T-helper 1 cell treated with Interleukin-12 subunit alpha and Interleukin-12 subunit beta and Interleukin-4 antibody, amounts not matched to agents 30 μg/mL and 1 μg/mL, for 36 hours (primary cell): ENCODE data around the gene CALN1.
"Not testable (repeated sequence)": the region's sequence is repeated elsewhere in the genome, so short reads cannot be mapped to it uniquely, and the experiment has no call there.

Experiments
- H3K27ac Mint-ChIP-seq: one replicate; pipeline ENCODE4 v1.8.0; 2021; ENCODE audit warnings: mild to moderate bottlenecking, mixed read lengths
- H3K27me3 Mint-ChIP-seq: one replicate; pipeline ENCODE4 v1.8.0; 2021; ENCODE audit warnings: low read depth, mixed read lengths
- H3K36me3 Mint-ChIP-seq: one replicate; pipeline ENCODE4 v1.8.0; 2021; ENCODE audit warnings: low read depth, mixed read lengths
- H3K4me1 Mint-ChIP-seq: one replicate; pipeline ENCODE4 v1.8.0; 2021; ENCODE audit warnings: low read depth, mixed read lengths
- H3K4me3 Mint-ChIP-seq: one replicate; pipeline ENCODE4 v1.8.0; 2021; ENCODE audit warnings: mild to moderate bottlenecking, moderate library complexity, mixed read lengths
- H3K9me3 Mint-ChIP-seq: one replicate; pipeline ENCODE4 v1.8.0; 2021; ENCODE audit warnings: mixed read lengths

CALN1 gene

GRCh38 chr7:72412121-72412618 lies at the start of gene CALN1:
TSS of gene CALN1 (minus strand) at chr7:72412338.
- H3K9me3 Mint-ChIP-seq = peaks cover 10% of the 10 kb centered on the region
- not testable (repeated sequence) for H3K36me3 Mint-ChIP-seq, H3K4me1 Mint-ChIP-seq, H3K27ac Mint-ChIP-seq, H3K4me3 Mint-ChIP-seq, H3K27me3 Mint-ChIP-seq

GRCh38 chr7:72453471-72453870 lies 41.3 kb upstream of the CALN1 start:
- H3K36me3 Mint-ChIP-seq = no peaks in the 10 kb centered on the region
- no peak overlapping the region for H3K27ac Mint-ChIP-seq
- peaks cover 8% of the 10 kb centered on the region for H3K9me3 Mint-ChIP-seq
- no peak overlapping the region for H3K4me3 Mint-ChIP-seq
- no peaks in the 10 kb centered on the region for H3K27me3 Mint-ChIP-seq
- H3K4me1 Mint-ChIP-seq = no peaks in the 10 kb centered on the region

- no peaks in the 10 kb centered on the region for H3K9me3 Mint-ChIP-seq
- no peaks in the 10 kb centered on the region for H3K36me3 Mint-ChIP-seq
- H3K27ac Mint-ChIP-seq = no peak overlapping the region
- H3K4me3 Mint-ChIP-seq = no peak overlapping the region
- no peaks in the 10 kb centered on the region for H3K27me3 Mint-ChIP-seq
- no peaks in the 10 kb centered on the region for H3K4me1 Mint-ChIP-seq
These were observed 35.5 kb upstream of the CALN1 start for GRCh38 chr7:72447465-72448204.

GRCh38 chr7:72446591-72447462 lies 34.7 kb upstream of the CALN1 start:
- Mint-ChIP-seq H3K36me3 (no peaks in the 10 kb centered on the region), H3K9me3 (no peaks in the 10 kb centered on the region), H3K27me3 (no peaks in the 10 kb centered on the region), H3K27ac (no peak overlapping the region), H3K4me1 (no peaks in the 10 kb centered on the region), H3K4me3 (no peak overlapping the region)

GRCh38 chr7:72446131-72446530 lies 34.0 kb upstream of the CALN1 start:
- Mint-ChIP-seq H3K4me1 (no peaks in the 10 kb centered on the region), H3K9me3 (no peaks in the 10 kb centered on the region), H3K27me3 (no peaks in the 10 kb centered on the region), H3K36me3 (no peaks in the 10 kb centered on the region), H3K4me3 (no peak overlapping the region), H3K27ac (no peak overlapping the region)

GRCh38 chr7:72445580-72445979 lies 33.4 kb upstream of the CALN1 start:
- no peaks in the 10 kb centered on the region for H3K9me3 Mint-ChIP-seq
- H3K27ac Mint-ChIP-seq = no peak overlapping the region
- H3K36me3 Mint-ChIP-seq = no peaks in the 10 kb centered on the region
- no peaks in the 10 kb centered on the region for H3K4me1 Mint-ChIP-seq
- H3K4me3 Mint-ChIP-seq = no peak overlapping the region
- no peaks in the 10 kb centered on the region for H3K27me3 Mint-ChIP-seq

GRCh38 chr7:72445075-72445474 lies 32.9 kb upstream of the CALN1 start:
- H3K27me3 Mint-ChIP-seq = no peaks in the 10 kb centered on the region
- H3K36me3 Mint-ChIP-seq = no peaks in the 10 kb centered on the region
- no peak overlapping the region for H3K4me3 Mint-ChIP-seq
- no peaks in the 10 kb centered on the region for H3K4me1 Mint-ChIP-seq
- no peaks in the 10 kb centered on the region for H3K9me3 Mint-ChIP-seq
- no peak overlapping the region for H3K27ac Mint-ChIP-seq

GRCh38 chr7:72444026-72444776 lies 32.1 kb upstream of the CALN1 start:
- Mint-ChIP-seq H3K27me3 (no peaks in the 10 kb centered on the region), H3K9me3 (no peaks in the 10 kb centered on the region), H3K27ac (no peak overlapping the region), H3K4me3 (no peak overlapping the region), H3K36me3 (no peaks in the 10 kb centered on the region), H3K4me1 (no peaks in the 10 kb centered on the region)

- Mint-ChIP-seq H3K4me1 (no peaks in the 10 kb centered on the region), H3K27me3 (no peaks in the 10 kb centered on the region), H3K4me3 (no peak overlapping the region), H3K27ac (no peak overlapping the region), H3K9me3 (no peaks in the 10 kb centered on the region), H3K36me3 (no peaks in the 10 kb centered on the region)
These were observed 29.7 kb upstream of the CALN1 start for GRCh38 chr7:72441791-72442190.

- Mint-ChIP-seq H3K4me3 (no peak overlapping the region), H3K4me1 (no peaks in the 10 kb centered on the region), H3K27me3 (no peaks in the 10 kb centered on the region), H3K9me3 (no peaks in the 10 kb centered on the region), H3K27ac (no peak overlapping the region), H3K36me3 (no peaks in the 10 kb centered on the region)
These were observed 26.4 kb upstream of the CALN1 start for GRCh38 chr7:72438491-72438890.

GRCh38 chr7:72437610-72438009 lies 25.5 kb upstream of the CALN1 start:
- H3K4me1 Mint-ChIP-seq = no peaks in the 10 kb centered on the region
- no peaks in the 10 kb centered on the region for H3K27me3 Mint-ChIP-seq
- H3K4me3 Mint-ChIP-seq = no peak overlapping the region
- no peaks in the 10 kb centered on the region for H3K36me3 Mint-ChIP-seq
- no peaks in the 10 kb centered on the region for H3K9me3 Mint-ChIP-seq
- no peak overlapping the region for H3K27ac Mint-ChIP-seq

GRCh38 chr7:72437061-72437585 lies 25.0 kb upstream of the CALN1 start:
- H3K27me3 Mint-ChIP-seq = no peaks in the 10 kb centered on the region
- H3K4me3 Mint-ChIP-seq = no peak overlapping the region
- no peak overlapping the region for H3K27ac Mint-ChIP-seq
- no peaks in the 10 kb centered on the region for H3K4me1 Mint-ChIP-seq
- no peaks in the 10 kb centered on the region for H3K9me3 Mint-ChIP-seq
- H3K36me3 Mint-ChIP-seq = no peaks in the 10 kb centered on the region

GRCh38 chr7:72435925-72436480 lies 23.9 kb upstream of the CALN1 start:
- no peaks in the 10 kb centered on the region for H3K36me3 Mint-ChIP-seq
- no peaks in the 10 kb centered on the region for H3K4me1 Mint-ChIP-seq
- H3K4me3 Mint-ChIP-seq = no peak overlapping the region
- H3K27me3 Mint-ChIP-seq = no peaks in the 10 kb centered on the region
- H3K9me3 Mint-ChIP-seq = no peaks in the 10 kb centered on the region
- no peak overlapping the region for H3K27ac Mint-ChIP-seq

GRCh38 chr7:72435366-72435765 lies 23.2 kb upstream of the CALN1 start:
- H3K4me3 Mint-ChIP-seq = no peak overlapping the region
- no peak overlapping the region for H3K27ac Mint-ChIP-seq
- H3K27me3 Mint-ChIP-seq = no peaks in the 10 kb centered on the region
- H3K9me3 Mint-ChIP-seq = no peaks in the 10 kb centered on the region
- H3K4me1 Mint-ChIP-seq = no peaks in the 10 kb centered on the region
- no peaks in the 10 kb centered on the region for H3K36me3 Mint-ChIP-seq
